Loucy (cell line): ENCODE measurements around the gene ART4.

Experiments used
- H2AFZ ChIP-seq: fragments of 200-600 bp; sonication (generic); 2 replicates; pipeline ENCODE4 v1.6.0; 2016; ENCODE audit warnings: antibody characterized with exemption, mild to moderate bottlenecking, low read length, moderate library complexity
- H3F3A ChIP-seq: fragments of 200-600 bp; 2 replicates; pipeline ENCODE4 v1.6.0; 2016; ENCODE audit warnings: antibody characterized with exemption, low read depth, mild to moderate bottlenecking
- H3K27me3 ChIP-seq: fragments of 200-600 bp; sonication (generic); 2 replicates; pipeline ENCODE4 v1.6.1; 2014; ENCODE audit warnings: low read length, mild to moderate bottlenecking; ENCODE audit not compliant: insufficient read depth, poor library complexity, severe bottlenecking
- H3K36me3 ChIP-seq: fragments of 200-600 bp; sonication (generic); 2 replicates; pipeline ENCODE4 v1.6.1; 2016; ENCODE audit warnings: low read length; ENCODE audit not compliant: insufficient read depth
- H3K4me1 ChIP-seq: fragments of 200-600 bp; sonication (generic); 2 replicates; pipeline ENCODE4 v1.5.1; 2014; ENCODE audit warnings: low read length, mild to moderate bottlenecking; ENCODE audit not compliant: insufficient read depth, poor library complexity, severe bottlenecking
- H3K4me2 ChIP-seq: fragments of 200-600 bp; sonication (generic); 2 replicates; pipeline ENCODE4 v1.6.0; 2014; ENCODE audit warnings: antibody characterized with exemption, low read length, low read depth, mild to moderate bottlenecking; ENCODE audit not compliant: poor library complexity, severe bottlenecking
- H3K4me3 ChIP-seq: fragments of 200-600 bp; sonication (generic); 2 replicates; pipeline ENCODE4 v1.5.1; 2014; ENCODE audit warnings: low read length, mild to moderate bottlenecking, mixed read lengths; ENCODE audit not compliant: poor library complexity, severe bottlenecking
- H3K79me2 ChIP-seq: fragments of 200-600 bp; sonication (generic); 2 replicates; pipeline ENCODE4 v1.6.1; 2014; ENCODE audit warnings: low read length; ENCODE audit not compliant: insufficient read depth
- H3K9ac ChIP-seq: fragments of 200-600 bp; sonication (generic); 2 replicates; pipeline ENCODE4 v1.6.0; 2014; ENCODE audit warnings: mild to moderate bottlenecking, low read depth, low read length, moderate library complexity; ENCODE audit not compliant: poor library complexity, severe bottlenecking
- H3K9me2 ChIP-seq: fragments of 200-600 bp; sonication (generic); replicated peaks from 2 replicates; pipeline ENCODE4 v1.6.1; 2016; ENCODE audit warnings: low read depth, low read length, mixed read lengths
- H3K9me3 ChIP-seq: fragments of 200-600 bp; sonication (generic); 2 replicates; pipeline ENCODE4 v1.6.1; 2014; ENCODE audit warnings: mild to moderate bottlenecking, antibody characterized with exemption, low read length, low read depth; ENCODE audit not compliant: insufficient read depth
- H4K20me1 ChIP-seq: fragments of 200-600 bp; sonication (generic); 2 replicates; pipeline ENCODE4 v1.6.0; 2014; ENCODE audit warnings: antibody characterized with exemption, low read length, mild to moderate bottlenecking; ENCODE audit not compliant: insufficient read depth, poor library complexity, severe bottlenecking
- CTCF ChIP-seq: fragments of 200-600 bp; sonication (generic); conservative IDR thresholded peaks from 2 replicates; pipeline ENCODE4 v1.5.1; 2014; ENCODE audit warnings: mild to moderate bottlenecking, antibody characterized with exemption, low read length
- EZH2phosphoT487 ChIP-seq: fragments of 200-600 bp; IDR thresholded peaks from 2 replicates; pipeline ENCODE4 v1.6.1; 2018; ENCODE audit warnings: antibody characterized with exemption, mild to moderate bottlenecking, moderate library complexity, borderline replicate concordance

Gene ART4

GRCh38 chr12:14841761-14842160 is 1.6 kb downstream of the ART4 start:
- H3K4me3 ChIP-seq = no peak overlapping the region

GRCh38 chr12:14840616-14841015 is 2.7 kb downstream of the ART4 start:
- TF ChIP-seq CTCF (no peak), EZH2phosphoT487 (no peak)
- Histone ChIP-seq H3K36me3 (no peaks in the 10 kb centered on the region), H3K27me3 (peaks cover 8% of the 10 kb centered on the region), H4K20me1 (no peaks in the 10 kb centered on the region), H3K9ac (no peak overlapping the region), H2AFZ (no peak overlapping the region), H3K4me1 (peaks cover 3% of the 10 kb centered on the region), H3K79me2 (no peaks in the 10 kb centered on the region), H3K4me3 (no peak overlapping the region), H3K9me3 (no peaks in the 10 kb centered on the region), H3F3A (no peaks in the 10 kb centered on the region), H3K9me2 (no peaks in the 10 kb centered on the region), H3K4me2 (no peak overlapping the region)

More at GRCh38 chr12:14841761-14842160, 1.6 kb downstream of the ART4 start:
- no peak overlapping the region for H3K9ac ChIP-seq
- H3K36me3 ChIP-seq = no peaks in the 10 kb centered on the region
- no peaks in the 10 kb centered on the region for H3K9me2 ChIP-seq
- no peak overlapping the region for H3K4me2 ChIP-seq
- H4K20me1 ChIP-seq = no peaks in the 10 kb centered on the region
- peaks cover 8% of the 10 kb centered on the region for H3K27me3 ChIP-seq
- no peak overlapping the region for H2AFZ ChIP-seq
- H3K79me2 ChIP-seq = no peaks in the 10 kb centered on the region
- peaks cover 15% of the 10 kb centered on the region for H3K4me1 ChIP-seq
- TF ChIP-seq CTCF = no peak
- TF ChIP-seq EZH2phosphoT487 = no peak
- no peaks in the 10 kb centered on the region for H3K9me3 ChIP-seq
- no peaks in the 10 kb centered on the region for H3F3A ChIP-seq

- no peaks in the 10 kb centered on the region for H3K4me1 ChIP-seq
- no peak for TF ChIP-seq CTCF
- TF ChIP-seq EZH2phosphoT487 = no peak
These were observed 4.1 kb downstream of the ART4 start for GRCh38 chr12:14839262-14839661.

More at GRCh38 chr12:14839262-14839661, 4.1 kb downstream of the ART4 start:
- Histone ChIP-seq H3K79me2 (no peaks in the 10 kb centered on the region), H3K36me3 (no peaks in the 10 kb centered on the region), H3K9me2 (no peaks in the 10 kb centered on the region), H4K20me1 (no peaks in the 10 kb centered on the region), H3K4me2 (no peak overlapping the region), H3K4me3 (no peak overlapping the region), H3K27me3 (peaks cover 8% of the 10 kb centered on the region), H2AFZ (no peak overlapping the region), H3K9ac (no peak overlapping the region), H3F3A (no peaks in the 10 kb centered on the region), H3K9me3 (no peaks in the 10 kb centered on the region)
